SH-SY5Y (cell line): ENCODE data around the gene REXO1.

ENCODE experiments used
- GATA2 ChIP-seq: IDR thresholded peaks from 2 replicates; pipeline ENCODE4 v1.6.1; 2011; ENCODE audit warnings: mild to moderate bottlenecking, low read depth, low read length
- GATA3 ChIP-seq: IDR thresholded peaks from 2 replicates; pipeline ENCODE4 v1.6.1; 2011; ENCODE audit warnings: low read depth, mild to moderate bottlenecking, low read length, moderate library complexity

- TF ChIP-seq GATA3, result no peak
- TF ChIP-seq GATA2, result no peak
Observed at GRCh38 chr19:1830568-1830967, 17.7 kb downstream of the REXO1 start.
